Sigmoid colon (tissue), 7 donors: ENCODE measurements around the gene SREBF2. TPM values are rescaled to one million over a fixed set of nuclear protein-coding genes. Genes with fewer than 3 reads are reported as not detected.

Experiments used
- DNase-seq: peaks from one replicate; pipeline ENCODE4 v3.0.0-alpha.2; 2019
- H3K27ac ChIP-seq, 4 donors: fragments of 200-600 bp; sonication (generic); one replicate each; pipeline ENCODE4 v1.5.1; 2016 to 2019; ENCODE audit warnings: mild to moderate bottlenecking in 1 of 4
- H3K27me3 ChIP-seq, 3 donors: fragments of 200-600 bp; sonication (generic); one replicate each; pipeline ENCODE4 v1.5.1; 2019; ENCODE audit warnings: mild to moderate bottlenecking in 1 of 3
- H3K36me3 ChIP-seq, 4 donors: fragments of 200-600 bp; sonication (generic); one replicate each; pipeline ENCODE4 v1.5.1; 2016 to 2019
- H3K4me1 ChIP-seq, 4 donors: fragments of 200-600 bp; sonication (generic); one replicate each; pipeline ENCODE4 v1.5.1; 2017 to 2019
- H3K4me3 ChIP-seq, 4 donors: fragments of 200-600 bp; sonication (generic); one replicate each; pipeline ENCODE4 v1.5.1; 2017 to 2019; ENCODE audit warnings: mild to moderate bottlenecking in 2 of 4, moderate library complexity in 1 of 4
- H3K9me3 ChIP-seq, 4 donors: fragments of 200-600 bp in 3 of 4; sonication (generic) in 3 of 4; one replicate each; pipeline versions ENCODE4 v1.5.1 to v1.6.1; 2013 to 2019
- EP300 ChIP-seq, 4 donors: sonication (generic); formaldehyde crosslinking; IDR thresholded peaks; one replicate each; pipeline ENCODE4 v1.6.1; 2017; ENCODE audit warnings: antibody characterized with exemption in 4 of 4
- POLR2A ChIP-seq, 2 donors: fragments of 450-650 bp; IDR thresholded peaks; one replicate each; pipeline ENCODE4 v1.6.1; 2016; ENCODE audit warnings: antibody characterized with exemption in 2 of 2, mild to moderate bottlenecking in 2 of 2, moderate library complexity in 2 of 2
- POLR2AphosphoS5 ChIP-seq, 4 donors: sonication (generic); formaldehyde crosslinking; IDR thresholded peaks; one replicate each; pipeline ENCODE4 v1.6.1; 2017; ENCODE audit warnings: antibody characterized with exemption in 4 of 4
- WGBS, 2 donors: extraction: QIAGEN DNeasy Blood & Tissue Kit; methylation state at CpG; one replicate each; pipeline ENCODE4 v1.1.7; 2013; 5-methylcytosine and 5-hydroxymethylcytosine counted together
- intact Hi-C: fragments of 100-400 bp; cut with DNase I; formaldehyde crosslinking; loops from one replicate; pipeline ENCODE4 v1.15.1; 2023
- polyA plus RNA-seq, 3 donors: library from polyadenylated mRNA; stranded (reverse); fragments of 200-250 nt; gene quantifications; one replicate each; pipeline ENCODE4 v1.2.3, GENCODE V29; 2013
- total RNA-seq, 4 donors: library from RNA; depleted of rRNA; stranded (reverse); fragments of >200 nt; gene quantifications; one replicate each; pipeline ENCODE4 v1.1.0, GENCODE V29; 2016
- TF ChIP-seq, protein P1 (sequence below), 4 experiments: fragments of 450-650 bp in 3 of 4; fragments of 200-600 bp in 1 of 4; IDR thresholded peaks; one replicate each; pipeline ENCODE4 v1.5.1; 2016 to 2019; ENCODE audit warnings: antibody characterized with exemption in 4 of 4, mild to moderate bottlenecking in 3 of 4, moderate library complexity in 2 of 4
- donor health status: healthy with polysubstance abuse.
- donor health status: Bipolar disorder and iron deficiency.
- donor health status: healthy.

Gene SREBF2
- total and polyA plus RNA-seq, 7 donors, result 13.8 to 132 (median 25.3) TPM

DNA sequence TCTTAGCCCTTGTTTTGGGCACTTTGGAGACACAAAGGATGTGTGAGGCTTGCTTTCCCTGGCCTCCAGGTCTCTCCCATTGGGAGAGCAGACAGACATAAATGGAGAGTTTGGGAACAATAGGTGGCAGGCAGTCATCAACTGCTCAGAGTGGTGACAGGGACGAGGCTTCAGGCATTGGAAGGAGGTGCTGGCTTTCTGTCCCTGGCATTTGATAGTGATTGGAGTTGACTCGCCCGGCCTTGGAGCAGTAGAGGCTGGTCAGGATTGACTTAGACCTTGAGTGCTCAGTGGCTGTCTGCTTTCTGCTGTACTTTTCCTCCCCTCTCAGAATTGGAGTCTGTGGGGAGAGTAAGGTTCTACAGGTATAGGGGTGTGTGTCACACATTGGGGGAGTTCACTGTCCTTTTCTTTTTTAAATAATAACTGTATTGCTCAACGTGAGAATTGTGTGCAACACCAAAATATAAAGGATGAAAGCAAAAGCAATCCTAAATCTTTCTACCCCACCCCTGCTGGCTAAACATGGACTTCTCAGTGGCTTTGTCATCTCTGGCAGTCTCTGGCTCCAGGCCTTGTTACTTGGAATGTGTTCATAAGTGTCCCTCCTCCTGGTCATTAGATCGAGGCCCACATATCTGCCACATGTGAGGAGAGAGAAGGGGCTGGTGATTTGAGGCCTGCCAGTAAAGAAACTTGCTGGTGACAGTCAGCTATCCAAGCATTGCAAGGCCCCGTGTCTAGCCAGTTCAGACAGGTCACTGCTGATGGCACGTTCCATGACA, 60.9 kb downstream of the SREBF2 start:
- no peaks in the 10 kb centered on the region for H3K27me3 ChIP-seq
- H3K27ac ChIP-seq, result no peak overlapping the region
- H3K4me1 ChIP-seq, result no peaks in the 10 kb centered on the region
- no peak for DNase-seq
- no peak for TF ChIP-seq EP300 (IDR thresholded peaks at IDR 0.05)
- no peak for TF ChIP-seq POLR2AphosphoS5 (IDR thresholded peaks at IDR 0.05)
- TF ChIP-seq, protein P1, sequence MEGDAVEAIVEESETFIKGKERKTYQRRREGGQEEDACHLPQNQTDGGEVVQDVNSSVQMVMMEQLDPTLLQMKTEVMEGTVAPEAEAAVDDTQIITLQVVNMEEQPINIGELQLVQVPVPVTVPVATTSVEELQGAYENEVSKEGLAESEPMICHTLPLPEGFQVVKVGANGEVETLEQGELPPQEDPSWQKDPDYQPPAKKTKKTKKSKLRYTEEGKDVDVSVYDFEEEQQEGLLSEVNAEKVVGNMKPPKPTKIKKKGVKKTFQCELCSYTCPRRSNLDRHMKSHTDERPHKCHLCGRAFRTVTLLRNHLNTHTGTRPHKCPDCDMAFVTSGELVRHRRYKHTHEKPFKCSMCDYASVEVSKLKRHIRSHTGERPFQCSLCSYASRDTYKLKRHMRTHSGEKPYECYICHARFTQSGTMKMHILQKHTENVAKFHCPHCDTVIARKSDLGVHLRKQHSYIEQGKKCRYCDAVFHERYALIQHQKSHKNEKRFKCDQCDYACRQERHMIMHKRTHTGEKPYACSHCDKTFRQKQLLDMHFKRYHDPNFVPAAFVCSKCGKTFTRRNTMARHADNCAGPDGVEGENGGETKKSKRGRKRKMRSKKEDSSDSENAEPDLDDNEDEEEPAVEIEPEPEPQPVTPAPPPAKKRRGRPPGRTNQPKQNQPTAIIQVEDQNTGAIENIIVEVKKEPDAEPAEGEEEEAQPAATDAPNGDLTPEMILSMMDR (IDR thresholded peaks at IDR 0.05), result no peak
- no peak for TF ChIP-seq POLR2A (IDR thresholded peaks at IDR 0.05)
- peaks cover 14 to 93% (median 38%) of the 10 kb centered on the region in 4 donors for H3K36me3 ChIP-seq
- H3K4me3 ChIP-seq, result no peak overlapping the region
- 87 to 91% methylated on average over 7 of the region's 7 CpGs for WGBS, 2 donors
- no peaks in the 10 kb centered on the region for H3K9me3 ChIP-seq
- intact Hi-C loops, result no loop called here

DNA sequence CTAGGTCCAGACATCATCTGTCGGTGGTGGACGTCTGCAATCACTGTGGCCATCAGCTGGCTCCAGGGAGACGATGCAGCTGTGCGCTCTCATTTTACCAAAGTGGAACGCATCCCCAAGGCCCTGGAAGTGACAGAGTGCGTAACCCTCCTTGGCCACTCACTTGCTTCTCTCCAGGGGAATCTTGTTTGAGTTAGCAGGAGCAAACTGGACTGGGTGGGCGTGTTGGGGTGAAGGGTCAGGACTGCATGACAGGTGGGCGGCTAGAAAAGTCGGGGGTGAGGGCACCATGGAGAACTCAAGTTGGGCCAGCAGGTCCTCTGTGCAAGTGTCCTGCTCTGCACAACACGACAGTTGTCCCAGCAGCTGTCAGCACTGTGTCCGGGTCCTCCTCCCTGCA, 65.7 kb downstream of the SREBF2 start:
- TF ChIP-seq, protein P1 (IDR thresholded peaks at IDR 0.05), result no peak
- TF ChIP-seq EP300 (IDR thresholded peaks at IDR 0.05) (no peak), POLR2AphosphoS5 (IDR thresholded peaks at IDR 0.05) (no peak), POLR2A (IDR thresholded peaks at IDR 0.05) (no peak)
- H3K4me3 ChIP-seq, result no peak overlapping the region
- 91% methylated on average over 11 of the region's 11 CpGs for WGBS, 2 donors
- no peaks in the 10 kb centered on the region for H3K9me3 ChIP-seq
- H3K27me3 ChIP-seq, result no peaks in the 10 kb centered on the region
- no peak for DNase-seq
- no peak overlapping the region for H3K27ac ChIP-seq
- H3K36me3 ChIP-seq, result peaks cover 10 to 98% (median 52%) of the 10 kb centered on the region in 4 donors
- H3K4me1 ChIP-seq, result no peaks in the 10 kb centered on the region
- intact Hi-C loops, result no loop called here

- peaks cover 6 to 98% (median 50%) of the 10 kb centered on the region in 4 donors for H3K36me3 ChIP-seq
- WGBS, 2 donors, result 92 to 94% methylated on average over 5 of the region's 5 CpGs
- TF ChIP-seq POLR2AphosphoS5 (IDR thresholded peaks at IDR 0.05), result no peak
- TF ChIP-seq, protein P1 (IDR thresholded peaks at IDR 0.05), result no peak
Measured at GRCh38 chr22:41899110-41899509, 66.2 kb downstream of the SREBF2 start.

DNA sequence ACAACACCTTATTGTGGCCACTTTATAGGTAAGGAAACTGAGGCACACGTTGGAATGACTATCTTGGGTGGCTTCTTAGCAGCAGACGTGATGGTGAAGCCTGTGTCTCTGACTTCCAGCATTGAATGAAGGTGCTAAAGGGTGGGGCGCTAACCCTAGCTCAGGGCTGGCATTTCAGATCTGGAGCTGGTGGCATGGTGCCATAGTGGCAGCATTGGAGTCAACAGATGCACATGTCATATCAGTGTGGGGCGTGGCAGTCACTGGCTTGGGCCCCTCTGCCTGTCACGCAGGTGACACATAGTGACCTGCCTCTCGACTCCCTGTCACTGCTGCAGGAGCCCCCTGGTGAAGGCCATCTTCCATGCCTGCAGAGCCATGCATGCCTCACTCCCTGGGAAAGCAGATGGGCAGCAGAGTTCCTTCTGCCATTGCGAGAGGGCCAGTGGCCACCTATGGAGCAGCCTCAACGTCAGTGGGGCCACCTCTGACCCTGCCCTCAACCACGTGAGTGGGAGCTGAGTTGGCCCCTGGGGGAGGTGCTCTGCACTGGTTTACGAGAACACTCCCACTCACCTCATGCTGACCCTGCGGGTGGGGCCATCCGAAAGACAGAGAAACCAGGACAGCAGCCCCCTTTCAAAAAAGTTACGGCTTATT, 67.2 kb downstream of the SREBF2 start:
- WGBS, 2 donors, result 72 to 89% methylated on average over 13 of the region's 13 CpGs
- Histone ChIP-seq H3K4me3 (no peak overlapping the region), H3K27me3 (no peaks in the 10 kb centered on the region), H3K4me1 (no peaks in the 10 kb centered on the region), H3K9me3 (no peaks in the 10 kb centered on the region), H3K36me3 (peaks cover 0 to 98% (median 51%) of the 10 kb centered on the region in 4 donors), H3K27ac (no peak overlapping the region)
- no peak for DNase-seq
- intact Hi-C loops, result no loop called here
- TF ChIP-seq POLR2A (IDR thresholded peaks at IDR 0.05) (no peak), EP300 (IDR thresholded peaks at IDR 0.05) (no peak), POLR2AphosphoS5 (IDR thresholded peaks at IDR 0.05) (no peak)
- TF ChIP-seq, protein P1 (IDR thresholded peaks at IDR 0.05), result no peak

More at GRCh38 chr22:41899110-41899509, 66.2 kb downstream of the SREBF2 start:
- DNase-seq, result no peak
- no peaks in the 10 kb centered on the region for H3K27me3 ChIP-seq
- H3K4me1 ChIP-seq, result no peaks in the 10 kb centered on the region
- intact Hi-C loops, result no loop called here
- no peak overlapping the region for H3K4me3 ChIP-seq
- no peak overlapping the region for H3K27ac ChIP-seq
- no peaks in the 10 kb centered on the region for H3K9me3 ChIP-seq
